Hematopoietic multipotent progenitor cell treated with erythropoietin and hydrocortisone succinate and interleukin-3 and kit ligand, for 8 days (in vitro differentiated cells): ENCODE measurements around the gene CYP2U1.
"Not testable (repeated sequence)": the region's sequence is repeated elsewhere in the genome, so short reads cannot be mapped to it uniquely, and the experiment has no call there.

Source experiments
- DNase-seq: peaks from one replicate; pipeline ENCODE4 v3.0.0-alpha.2; 2015

CYP2U1 gene

DNA sequence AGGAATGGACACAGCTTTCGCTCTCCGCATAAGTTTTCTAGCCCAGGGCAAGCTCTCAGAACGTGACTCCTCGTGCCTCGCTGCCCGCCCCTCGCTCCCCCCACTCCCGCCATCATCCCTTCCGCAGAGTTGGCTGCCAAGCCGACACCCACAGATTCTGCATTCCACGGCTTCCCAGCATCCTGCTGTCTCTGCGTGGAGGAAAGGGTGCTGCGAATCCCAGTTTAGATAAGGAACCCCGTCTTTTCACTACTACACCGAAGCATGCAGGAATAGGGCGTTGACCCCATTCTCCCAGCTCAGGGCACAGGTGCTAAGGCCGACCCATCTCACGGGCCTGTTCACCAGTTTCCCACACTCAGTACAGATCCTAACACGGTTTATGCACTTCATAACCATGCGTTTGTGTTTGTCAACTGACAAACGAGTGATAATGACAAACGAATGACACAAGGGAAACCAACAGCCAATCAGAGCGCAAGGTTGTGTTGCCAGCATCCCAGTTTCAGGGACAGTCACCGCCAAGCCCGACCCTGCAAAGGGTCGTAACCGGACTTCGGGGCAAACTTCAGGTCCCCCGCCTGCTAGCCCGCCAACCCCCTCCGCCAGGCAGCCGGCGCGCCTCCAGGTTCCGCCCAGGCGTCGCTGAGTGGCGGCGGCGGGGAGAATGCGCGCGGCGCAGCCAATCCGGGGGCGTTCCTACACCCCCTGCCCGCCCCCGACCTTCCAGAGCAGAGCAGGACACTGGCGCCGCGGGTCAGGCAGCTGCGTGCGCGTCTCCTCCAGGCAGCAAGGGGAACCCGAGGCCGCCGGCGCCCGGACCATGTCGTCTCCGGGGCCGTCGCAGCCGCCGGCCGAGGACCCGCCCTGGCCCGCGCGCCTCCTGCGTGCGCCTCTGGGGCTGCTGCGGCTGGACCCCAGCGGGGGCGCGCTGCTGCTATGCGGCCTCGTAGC lies at the start of gene CYP2U1:
Gene CYP2U1, plus strand, starts transcription at position 729 of the 954 bp plus-strand sequence. Its CDS starts 95 bp downstream, at position 824.
- peak; percentile 60 for DNase-seq

DNA sequence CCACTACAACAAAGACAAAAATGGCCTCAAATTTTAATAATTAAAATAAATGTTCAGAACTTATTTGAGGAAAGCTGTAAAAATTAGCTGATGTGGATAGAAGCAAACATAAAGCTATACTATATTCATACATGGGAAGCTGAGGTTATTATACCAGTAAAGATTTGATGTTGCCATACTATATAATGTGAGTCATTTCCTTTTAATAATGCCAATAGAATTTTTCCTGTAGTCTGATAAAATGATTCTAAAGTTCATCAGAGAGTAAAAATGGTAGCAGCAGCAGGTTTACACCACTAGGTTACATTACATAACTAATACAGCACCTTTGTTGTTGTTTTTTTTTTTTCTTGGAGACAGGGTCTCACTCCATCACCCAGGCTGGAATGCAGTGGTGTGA lies 45.5 kb upstream of the CYP2U1 start:
- no peak for DNase-seq

DNA sequence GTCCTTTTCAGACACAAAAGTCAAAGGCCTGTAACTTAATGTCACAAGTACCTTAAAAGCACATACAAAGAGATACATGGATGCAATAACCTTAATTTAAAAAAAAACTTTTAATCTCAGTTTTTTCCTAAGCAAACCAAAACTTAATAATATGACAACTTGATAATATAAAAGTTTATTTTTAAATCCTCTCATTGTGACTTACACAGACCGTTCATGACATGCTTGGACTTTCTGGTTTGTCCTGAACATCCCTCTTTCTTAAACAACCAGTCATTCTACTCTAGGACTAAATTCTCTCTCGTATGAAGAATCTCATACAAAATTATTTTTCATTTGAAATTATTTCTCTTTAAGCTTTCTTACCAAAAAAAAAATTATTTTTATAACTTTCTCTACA lies 43.1 kb upstream of the CYP2U1 start:
- DNase-seq, result peak; percentile 13

DNA sequence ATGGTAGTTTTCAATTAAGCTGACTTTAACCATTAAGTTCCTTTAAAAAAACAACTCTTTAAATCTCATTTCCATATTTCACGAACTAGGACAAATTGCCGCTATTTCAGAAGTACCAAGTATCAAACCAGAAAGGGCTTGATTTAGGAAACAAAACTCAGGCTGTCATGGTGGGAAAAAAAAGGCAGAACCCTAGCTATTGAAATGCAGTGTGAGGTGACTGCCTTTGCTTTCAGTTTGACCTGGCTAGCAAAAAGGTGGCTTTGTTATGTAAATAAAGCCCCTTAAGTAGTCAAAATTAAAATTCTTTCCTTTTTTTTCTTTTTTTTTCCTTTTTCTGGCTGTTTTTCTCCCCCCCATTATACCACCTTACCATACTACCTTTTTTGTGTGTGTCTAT lies 40.6 kb upstream of the CYP2U1 start:
- no peak for DNase-seq

DNA sequence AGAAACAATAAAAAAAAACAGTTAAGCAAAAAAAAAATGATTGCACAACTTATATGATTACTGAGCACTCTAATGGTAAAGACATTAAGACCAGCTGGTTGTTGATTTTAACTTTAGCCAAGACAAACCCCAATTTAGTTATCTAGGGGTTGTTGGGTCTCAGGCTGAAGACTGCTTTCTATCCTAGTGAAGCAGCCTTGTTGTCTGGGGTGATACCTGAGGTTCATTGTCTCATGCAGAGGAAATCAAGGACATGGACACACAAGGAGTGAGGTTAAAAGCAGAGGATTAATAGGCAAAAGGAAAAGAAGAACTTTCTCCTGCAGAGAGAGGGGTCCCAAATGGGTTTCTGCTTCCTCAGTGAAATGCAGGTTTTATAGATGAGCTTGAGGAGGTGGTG lies 40.0 kb upstream of the CYP2U1 start:
- no peak for DNase-seq

DNA sequence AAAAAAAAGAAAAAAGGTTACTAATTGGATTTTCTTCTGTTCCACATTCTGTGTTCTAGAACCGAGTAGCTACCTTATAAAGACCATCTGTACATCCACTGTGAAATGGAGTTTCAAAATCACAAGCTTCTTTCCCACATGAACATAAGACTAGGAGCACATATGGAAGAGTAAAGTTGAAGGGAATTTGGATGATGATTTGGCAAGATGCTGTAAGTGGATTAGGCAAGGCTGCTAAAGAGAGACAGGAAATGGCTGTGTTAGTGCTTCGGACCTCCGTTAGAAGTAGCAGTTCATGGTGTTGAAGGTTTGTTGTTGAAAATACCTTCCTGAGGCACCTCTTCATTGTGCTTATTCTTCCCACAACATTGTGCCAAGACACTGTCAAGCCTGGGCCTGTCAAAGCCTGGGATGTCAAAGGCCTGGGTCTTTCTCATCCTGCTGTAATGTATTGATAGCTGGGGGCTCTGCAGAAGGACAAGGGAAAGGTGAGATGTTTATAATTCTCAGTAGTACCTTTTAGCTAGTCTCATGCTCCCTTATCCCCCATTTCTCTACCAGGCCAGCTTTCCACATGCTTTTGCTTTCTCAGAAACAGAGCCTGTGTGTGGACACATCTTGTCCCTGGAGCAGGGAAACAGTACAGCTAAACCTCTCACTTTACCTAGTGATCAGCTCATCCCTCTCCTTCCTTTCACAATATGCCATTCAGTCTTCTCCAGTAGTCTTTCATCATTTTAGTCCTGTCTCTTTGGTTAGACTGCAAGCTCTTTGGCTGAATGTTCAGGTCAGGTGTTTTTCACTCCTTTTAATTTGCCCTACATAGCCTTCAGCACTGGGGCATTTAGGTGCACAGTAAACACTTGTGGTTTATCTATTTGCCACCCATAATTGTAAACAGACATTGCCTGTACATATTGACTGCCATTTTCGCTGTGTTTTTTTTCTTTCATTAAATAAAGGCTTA lies 37.9 kb upstream of the CYP2U1 start:
- no peak for DNase-seq

DNA sequence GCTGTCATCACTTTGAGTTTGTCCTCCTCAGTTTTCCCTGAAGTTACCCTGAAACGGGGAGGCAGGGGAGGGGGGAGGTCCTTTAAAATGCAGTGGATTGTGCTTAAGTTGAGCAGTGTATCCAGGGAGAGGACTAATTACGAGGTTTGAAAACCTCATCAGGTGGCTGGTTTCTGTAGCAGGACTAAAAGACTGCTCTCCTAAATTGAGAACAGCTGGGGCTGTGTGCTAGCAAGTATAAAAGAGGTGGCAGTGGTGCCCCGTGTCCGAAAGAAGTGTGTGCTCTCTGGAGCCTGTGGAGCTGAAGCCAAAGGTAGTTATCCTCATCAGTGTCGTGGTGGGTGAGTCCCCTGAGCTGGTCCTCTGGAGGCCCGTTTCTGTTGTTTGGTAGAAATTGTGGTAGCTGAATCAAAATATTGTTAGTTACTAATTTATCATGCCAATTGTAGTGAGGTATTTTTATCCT lies 37.2 kb upstream of the CYP2U1 start:
- no peak for DNase-seq

DNA sequence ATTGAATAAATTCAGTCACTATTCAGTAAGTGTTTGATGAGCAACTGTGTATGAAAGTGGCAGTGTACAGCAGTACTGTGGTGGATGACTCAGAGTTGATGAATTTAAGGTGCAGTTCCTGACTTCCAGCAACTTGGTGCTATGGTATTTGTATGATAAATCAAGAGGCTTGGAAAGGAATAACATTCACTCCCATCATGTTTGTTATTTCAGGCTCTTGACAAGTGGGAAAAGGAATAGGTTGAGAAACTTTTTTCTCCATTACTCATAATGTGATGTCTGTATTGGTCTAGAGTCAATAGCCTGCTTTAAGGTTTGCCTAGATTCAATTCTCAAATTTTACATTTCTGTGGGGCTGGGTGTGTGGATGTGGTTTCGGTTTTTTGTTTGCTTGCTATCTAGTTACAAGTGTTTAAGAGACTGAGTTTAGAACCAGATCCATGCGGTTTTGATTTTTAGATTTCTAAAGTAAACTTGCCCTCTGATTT lies 35.1 kb upstream of the CYP2U1 start:
- no peak for DNase-seq

DNA sequence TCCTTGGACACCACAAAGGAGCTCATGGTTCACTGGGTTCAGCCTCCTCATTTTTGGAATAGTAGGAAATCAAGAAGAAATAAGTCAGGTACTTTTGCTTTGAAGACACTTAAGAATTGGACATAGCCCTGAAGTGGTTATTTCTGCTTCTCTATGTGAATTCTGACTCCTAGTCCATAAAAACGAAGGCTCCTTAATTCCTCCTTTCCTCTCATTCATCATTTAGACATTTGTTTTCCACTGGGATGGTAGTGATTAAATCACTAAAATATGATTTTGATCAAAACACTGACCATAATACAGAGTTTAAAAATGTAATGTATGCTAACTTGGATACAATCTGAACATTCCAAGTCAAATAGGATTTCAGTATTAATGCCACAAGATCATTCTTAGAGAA lies 34.7 kb upstream of the CYP2U1 start:
- no peak for DNase-seq

DNA sequence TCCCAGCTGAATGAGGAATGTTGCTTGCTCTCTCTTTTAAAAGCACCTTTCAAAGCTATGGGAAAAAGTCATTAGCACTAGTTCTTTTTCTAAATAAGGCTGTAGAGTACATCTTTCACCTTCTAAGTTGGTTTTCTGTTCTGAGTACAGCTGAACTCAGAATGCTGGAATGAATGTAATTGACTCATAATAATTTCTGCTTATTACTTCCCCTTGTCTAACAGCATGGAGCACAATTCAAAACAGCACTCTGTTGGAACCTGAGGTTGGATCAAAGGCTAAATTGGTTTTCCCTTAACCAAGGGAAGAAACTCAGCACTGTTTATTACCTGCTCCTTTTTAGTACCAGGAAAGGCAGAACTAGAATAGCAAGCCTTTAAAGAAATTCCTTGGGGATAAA lies 33.5 kb upstream of the CYP2U1 start:
- no peak for DNase-seq

DNA sequence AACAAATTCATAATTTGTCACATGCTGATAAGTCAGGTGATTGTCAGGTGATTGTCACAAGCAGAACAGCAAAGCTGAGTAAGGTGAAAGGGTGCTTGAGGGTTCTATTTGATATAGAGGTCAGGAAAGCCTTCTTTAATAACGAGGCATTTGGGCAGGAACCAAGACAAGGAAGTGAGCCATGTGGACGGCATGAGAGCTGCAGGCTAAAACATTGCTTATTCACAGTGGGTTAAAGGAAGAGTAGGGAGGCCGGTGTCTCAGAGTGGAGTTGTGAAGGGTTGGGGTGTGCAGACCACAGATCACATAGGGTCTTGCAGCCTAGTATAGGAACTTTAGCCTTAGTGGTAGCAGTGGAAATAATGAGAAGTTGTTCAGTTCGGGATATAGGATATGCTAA lies 31.3 kb upstream of the CYP2U1 start:
- DNase-seq, result no peak

DNA sequence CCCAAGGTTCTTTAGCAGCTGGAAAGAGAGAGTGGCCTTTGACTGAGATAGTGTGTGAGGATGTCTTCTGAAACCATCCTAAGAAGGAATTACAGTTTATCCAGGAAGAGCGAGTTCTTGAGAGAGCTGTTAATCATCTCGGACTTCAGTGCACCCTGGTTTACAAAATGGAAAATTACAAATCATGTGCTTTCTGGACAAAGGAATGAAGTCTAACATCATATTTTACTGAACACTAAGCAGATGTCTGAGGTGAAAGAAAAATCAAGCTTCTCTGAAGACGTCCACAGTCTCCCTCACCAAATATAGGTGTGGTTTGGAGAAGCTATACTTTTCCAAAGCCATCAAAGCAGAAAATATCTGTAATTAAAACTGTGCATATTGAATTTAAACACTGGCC lies 30.8 kb upstream of the CYP2U1 start:
- DNase-seq, result no peak

DNA sequence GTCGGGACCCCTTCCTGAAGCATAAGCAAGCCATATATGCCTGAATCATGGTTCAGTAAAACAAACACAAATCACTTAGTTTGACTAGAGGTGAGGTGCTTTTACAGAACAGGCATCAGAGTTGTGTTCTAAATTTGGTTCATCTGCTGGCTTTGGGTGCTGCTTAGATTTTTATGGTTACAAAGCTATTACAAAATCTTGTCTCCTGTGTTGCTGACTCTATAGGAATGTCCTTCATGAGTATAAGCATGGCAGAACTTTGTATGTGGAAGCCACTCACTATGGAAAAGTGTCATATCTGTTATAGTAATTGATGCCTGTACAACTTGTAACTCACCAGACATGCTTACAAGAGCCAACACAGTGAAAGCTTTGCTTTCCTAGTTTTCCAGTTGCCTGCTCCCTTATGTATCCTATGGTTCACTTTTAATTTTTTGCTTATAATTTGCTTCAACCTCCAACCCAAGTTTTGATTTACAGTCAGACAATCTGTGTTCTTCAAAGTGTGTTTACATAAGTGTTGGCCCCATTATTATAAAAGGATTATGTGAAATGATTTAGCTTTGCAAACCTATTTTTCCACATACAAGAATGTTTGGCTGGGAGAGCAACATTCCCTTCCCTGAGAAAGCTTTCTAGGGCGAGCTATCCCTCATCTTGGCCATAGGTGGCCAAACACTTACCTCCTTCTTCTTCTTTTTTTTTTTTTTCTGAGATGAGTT lies 30.0 kb upstream of the CYP2U1 start:
- no peak for DNase-seq

DNA sequence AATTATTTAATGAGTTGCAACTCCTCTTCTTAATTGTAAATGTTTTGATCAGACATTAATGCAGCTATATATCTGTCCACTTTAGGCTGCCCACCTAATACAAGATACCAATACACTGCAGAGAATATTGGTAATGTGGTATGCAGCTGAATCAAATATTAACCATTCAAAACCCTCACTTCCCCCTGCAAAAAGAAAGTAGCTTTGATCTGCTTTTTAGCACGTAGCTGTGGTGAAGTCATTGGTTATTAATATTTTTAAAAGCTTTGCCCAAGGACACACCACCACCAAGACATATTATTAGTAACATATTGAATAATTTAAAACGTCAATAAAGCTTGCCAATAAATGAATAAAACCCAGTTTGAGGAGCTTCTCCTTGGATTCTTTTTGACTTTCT lies 28.6 kb upstream of the CYP2U1 start:
- no peak for DNase-seq

DNA sequence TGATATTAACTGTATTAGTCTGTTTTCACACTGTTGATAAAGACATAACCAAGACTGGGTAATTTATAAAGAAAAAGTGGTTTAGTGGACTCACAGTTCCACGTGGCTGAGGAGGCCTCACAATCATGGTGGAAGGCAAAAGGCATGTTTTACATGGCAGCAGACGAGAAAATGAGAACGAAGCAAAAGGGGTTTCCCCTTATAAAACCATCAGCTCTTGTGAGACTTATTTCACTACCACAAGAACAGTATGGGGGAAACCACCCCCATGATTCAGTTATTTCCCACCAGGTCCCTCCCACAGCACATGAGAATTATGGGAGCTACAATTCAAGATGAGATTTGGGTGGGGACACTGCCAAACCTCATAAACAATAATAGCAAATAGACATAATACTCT lies 26.3 kb upstream of the CYP2U1 start:
- DNase-seq, result not testable (repeated sequence)

DNA sequence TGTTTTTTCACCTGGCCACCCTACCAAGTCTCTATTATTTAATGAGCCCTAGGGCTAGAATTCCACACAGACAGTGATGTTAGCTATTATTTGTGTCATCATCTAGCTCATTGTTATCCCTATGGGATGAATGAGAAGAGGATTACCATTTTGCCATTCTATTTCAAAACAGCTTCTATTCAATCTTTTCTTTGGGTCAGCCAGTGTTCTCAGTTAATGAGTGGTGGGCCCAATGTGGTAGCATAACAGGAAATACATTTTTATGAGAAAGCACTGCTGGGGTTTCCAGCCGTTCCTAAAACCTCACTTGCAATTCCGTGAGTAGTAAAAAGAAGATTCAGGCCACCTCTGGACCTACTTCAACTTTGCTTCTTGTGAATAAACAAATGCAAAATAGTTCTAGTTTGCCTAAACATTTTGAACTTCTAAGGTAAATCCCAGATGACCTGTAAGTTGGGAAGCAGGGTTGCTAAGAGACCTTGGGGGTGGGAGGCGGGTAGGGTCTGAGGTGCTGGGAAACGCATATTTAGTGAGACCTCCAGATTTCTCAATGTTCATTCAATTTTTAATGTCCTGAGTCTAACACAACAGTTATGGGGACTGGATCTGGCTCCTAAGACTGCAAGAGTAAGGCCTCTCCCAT lies 24.8 kb upstream of the CYP2U1 start:
- no peak for DNase-seq

DNA sequence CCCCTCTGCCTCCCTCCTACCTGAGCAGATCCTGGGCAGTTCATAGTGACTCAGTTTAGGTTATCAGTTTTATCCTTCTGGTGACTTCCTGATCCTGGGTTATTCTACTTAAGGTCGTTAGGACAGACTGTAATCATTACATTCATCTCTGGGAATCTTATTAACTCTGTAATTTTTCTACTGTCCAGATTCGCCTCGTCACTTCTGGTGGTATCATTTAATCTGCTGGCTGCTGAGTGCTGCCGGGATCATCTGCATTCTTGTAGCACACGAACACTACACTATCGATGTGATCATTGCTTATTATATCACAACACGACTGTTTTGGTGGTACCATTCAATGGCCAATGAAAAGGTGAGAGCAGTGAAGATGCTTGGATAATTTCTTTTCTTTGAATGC lies 23.0 kb upstream of the CYP2U1 start:
- DNase-seq, result no peak

DNA sequence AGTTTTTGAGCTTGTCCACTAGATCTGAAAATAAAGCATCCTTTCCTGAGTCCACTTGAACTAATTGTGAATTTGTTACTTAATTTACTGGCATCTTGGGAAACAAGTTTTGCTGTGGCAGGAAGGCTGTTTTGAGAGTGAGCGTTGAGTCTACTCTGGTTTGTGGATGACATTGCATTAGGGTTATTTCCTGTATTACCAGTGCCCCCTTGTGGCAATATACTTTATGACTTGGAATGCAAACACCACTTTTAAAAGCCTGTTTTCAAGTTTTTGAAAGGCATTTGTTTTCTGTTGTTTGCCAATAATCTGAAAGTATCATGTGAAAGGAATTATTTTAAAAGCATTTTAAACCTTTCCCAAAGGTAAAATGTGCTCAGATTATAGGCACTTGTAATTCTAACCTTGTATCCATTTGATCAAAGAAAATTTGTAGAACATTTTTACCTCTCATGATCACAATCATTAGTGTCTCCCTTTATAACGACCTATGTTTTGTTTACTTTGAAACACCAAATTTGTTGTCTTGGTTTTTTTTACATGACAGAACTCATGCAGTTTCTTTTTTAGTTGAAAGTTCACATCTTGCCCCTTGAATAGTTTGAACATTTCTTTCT lies 18.0 kb upstream of the CYP2U1 start:
- DNase-seq, result peak; percentile 74

DNA sequence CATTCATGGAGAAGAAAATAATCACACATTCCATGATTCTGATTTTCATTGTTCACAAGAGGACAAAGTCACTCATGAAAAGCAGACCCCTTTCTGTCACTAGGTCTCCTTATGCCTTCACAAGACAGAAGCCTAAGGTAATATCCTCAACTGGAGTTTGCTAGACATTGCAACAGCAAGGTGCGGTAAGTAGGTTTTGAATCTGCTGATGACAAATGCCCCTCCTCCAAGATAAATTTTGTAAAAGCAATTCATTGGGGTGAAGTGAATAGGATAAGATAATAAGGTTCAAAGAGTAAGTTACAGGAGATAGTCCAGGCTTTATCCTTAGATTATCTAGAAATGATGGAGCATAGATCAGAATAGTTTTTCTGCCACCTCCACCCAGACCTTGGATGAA lies 16.1 kb upstream of the CYP2U1 start:
- no peak for DNase-seq

DNA sequence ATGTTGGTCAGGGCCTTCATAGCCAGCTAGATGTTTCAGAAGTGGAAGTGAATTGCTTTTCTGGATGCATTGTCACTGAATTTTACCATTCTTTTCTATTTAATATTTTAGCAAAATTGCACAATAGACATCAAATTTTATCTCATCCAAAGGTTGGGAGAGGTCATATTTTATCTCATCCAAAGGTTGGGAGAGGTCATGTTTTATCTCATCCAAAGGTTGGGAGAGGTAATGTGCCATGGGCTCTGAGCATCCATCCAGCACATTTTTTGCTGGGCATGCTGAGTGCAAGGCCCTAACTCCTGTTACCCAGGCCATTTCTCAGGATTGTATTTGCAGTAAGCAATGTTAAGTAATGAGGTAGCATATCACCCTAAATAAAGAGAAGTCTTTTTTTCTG lies 14.7 kb upstream of the CYP2U1 start:
- no peak for DNase-seq

DNA sequence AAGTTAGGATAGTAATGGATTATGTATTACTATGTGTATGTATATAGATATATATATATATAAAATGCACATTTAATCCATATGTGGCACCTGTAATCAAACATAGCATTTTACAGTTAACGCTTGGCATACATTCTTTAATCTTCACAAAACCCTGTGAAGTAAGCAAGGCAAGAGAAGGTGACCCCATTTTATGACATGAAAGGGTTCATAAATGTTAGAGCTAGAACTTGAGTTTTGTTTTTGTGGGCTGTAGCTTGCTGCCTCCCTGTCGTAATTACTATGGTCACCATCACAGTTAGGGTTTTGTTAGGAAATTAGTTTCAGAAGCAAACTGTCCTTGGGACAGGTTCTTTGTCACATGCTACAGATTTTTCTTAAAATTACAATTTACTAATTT lies 13.8 kb upstream of the CYP2U1 start:
- DNase-seq, result no peak
